AG08395 (cell line): Measurements from ENCODE around the gene EPYC.

ENCODE experiments used
- DNase-seq: peaks from one replicate; pipeline ENCODE4 v3.0.0; 2012; ENCODE audit warnings: mixed read lengths, low spot score

Gene EPYC

GRCh38 chr12:91004872-91005271 is at the start of gene EPYC:
TSS of gene EPYC (minus strand) at chr12:91004972. CDS start at chr12:91002565, 2,407 bp downstream.
- DNase-seq: no peak

- peak; percentile 57 for DNase-seq
These were observed 49.4 kb upstream of the EPYC start for GRCh38 chr12:91053951-91054715.

GRCh38 chr12:91052026-91052425 is 47.3 kb upstream of the EPYC start:
- DNase-seq: no peak

- DNase-seq: no peak
These were observed 39.8 kb upstream of the EPYC start for GRCh38 chr12:91044586-91044985.

- DNase-seq: no peak
These were observed 38.6 kb upstream of the EPYC start for GRCh38 chr12:91043408-91043807.

- peak; percentile 26 for DNase-seq
These were observed 35.5 kb upstream of the EPYC start for GRCh38 chr12:91040096-91040755.

- no peak for DNase-seq
These were observed 32.5 kb upstream of the EPYC start for GRCh38 chr12:91037276-91037675.

GRCh38 chr12:91033251-91033650 is 28.5 kb upstream of the EPYC start:
- no peak for DNase-seq

GRCh38 chr12:91023326-91024004 is 18.7 kb upstream of the EPYC start:
- DNase-seq: peak; percentile 57

- DNase-seq: no peak
These were observed 16.3 kb upstream of the EPYC start for GRCh38 chr12:91021076-91021475.

GRCh38 chr12:91019455-91019854 is 14.7 kb upstream of the EPYC start:
- DNase-seq: no peak

GRCh38 chr12:91017511-91018263 is 12.9 kb upstream of the EPYC start:
- DNase-seq: no peak

- DNase-seq: no peak
These were observed 12.3 kb upstream of the EPYC start for GRCh38 chr12:91017043-91017442.

- DNase-seq: no peak
These were observed 4.7 kb upstream of the EPYC start for GRCh38 chr12:91009319-91009950.

GRCh38 chr12:91007531-91008290 is 2.9 kb upstream of the EPYC start:
- no peak for DNase-seq

- DNase-seq: no peak
These were observed 1.0 kb downstream of the EPYC start for GRCh38 chr12:91003737-91004136.

- no peak for DNase-seq
These were observed 3.5 kb downstream of the EPYC start for GRCh38 chr12:91001306-91001705.

GRCh38 chr12:90999966-91000365 is 4.8 kb downstream of the EPYC start:
- no peak for DNase-seq

GRCh38 chr12:90999527-90999926 is 5.2 kb downstream of the EPYC start:
- no peak for DNase-seq

- no peak for DNase-seq
These were observed 9.8 kb downstream of the EPYC start for GRCh38 chr12:90995010-90995409.

GRCh38 chr12:90991952-90992465 is 12.8 kb downstream of the EPYC start:
- no peak for DNase-seq
